H9 (cell line): ENCODE measurements around the gene ZNRF3. TPM values are rescaled to one million over a fixed set of nuclear protein-coding genes. Genes with fewer than 3 reads are reported as not detected.

Experiments
- DNase-seq: peaks from one replicate; pipeline ENCODE4 v3.0.0-alpha.2; 2017
- H2AFZ ChIP-seq: one replicate; pipeline ENCODE4 v1.6.1; 2013; ENCODE audit warnings: mild to moderate bottlenecking, low read length, control low read depth, moderate library complexity
- H2AK5ac ChIP-seq: 2 replicates; pipeline ENCODE4 v1.6.1; 2013; ENCODE audit warnings: low read length, control low read depth, mixed read lengths; ENCODE audit not compliant: insufficient read length
- H2BK120ac ChIP-seq: one replicate; pipeline ENCODE4 v1.6.1; 2013; ENCODE audit warnings: low read depth, mild to moderate bottlenecking, low read length, control low read depth, inconsistent platforms; ENCODE audit not compliant: poor library complexity, severe bottlenecking
- H2BK12ac ChIP-seq: 2 replicates; pipeline ENCODE4 v1.6.1; 2013; ENCODE audit warnings: low read length, control low read depth, mixed read lengths, low read depth; ENCODE audit not compliant: insufficient read length
- H2BK15ac ChIP-seq: 2 replicates; pipeline ENCODE4 v1.6.1; 2013; ENCODE audit warnings: low read depth, low read length, control low read depth
- H2BK20ac ChIP-seq: one replicate; pipeline ENCODE4 v1.6.1; 2013; ENCODE audit warnings: low read depth, mild to moderate bottlenecking, low read length, control low read depth, inconsistent platforms; ENCODE audit not compliant: poor library complexity, severe bottlenecking
- H2BK5ac ChIP-seq: 2 replicates; pipeline ENCODE4 v1.6.1; 2013; ENCODE audit warnings: low read length, control low read depth, mixed read lengths; ENCODE audit not compliant: insufficient read length
- H3K14ac ChIP-seq: 2 replicates; pipeline ENCODE4 v1.6.1; 2013; ENCODE audit warnings: low read length, control low read depth; ENCODE audit not compliant: insufficient read depth
- H3K18ac ChIP-seq: 2 replicates; pipeline ENCODE4 v1.6.1; 2013; ENCODE audit warnings: low read depth, mild to moderate bottlenecking, mixed read lengths, low read length, control low read depth; ENCODE audit not compliant: insufficient read length
- H3K23ac ChIP-seq: 2 replicates; pipeline ENCODE4 v1.6.1; 2013; ENCODE audit warnings: low read length, control low read depth, mixed read lengths, low read depth; ENCODE audit not compliant: insufficient read length
- H3K23me2 ChIP-seq: 2 replicates; pipeline ENCODE4 v1.6.1; 2013; ENCODE audit warnings: low read depth, mild to moderate bottlenecking, mixed read lengths, low read length, control low read depth; ENCODE audit not compliant: insufficient read length, poor library complexity, severe bottlenecking
- H3K27ac ChIP-seq: 2 replicates; pipeline ENCODE4 v1.5.1; 2013; ENCODE audit warnings: low read length, control low read depth, mixed read lengths, low read depth; ENCODE audit not compliant: insufficient read length
- H3K27me3 ChIP-seq: 2 replicates; pipeline ENCODE4 v1.6.1; 2013; ENCODE audit warnings: low read length, control low read depth, inconsistent platforms; ENCODE audit not compliant: insufficient read depth
- H3K4ac ChIP-seq: 2 replicates; pipeline ENCODE4 v1.6.1; 2013; ENCODE audit warnings: low read depth, mild to moderate bottlenecking, control low read depth, inconsistent platforms, low read length, moderate library complexity
- H3K4me1 ChIP-seq: 2 replicates; pipeline ENCODE4 v1.6.1; 2013; ENCODE audit warnings: low read length, control low read depth, inconsistent platforms; ENCODE audit not compliant: insufficient read depth
- H3K4me2 ChIP-seq: 2 replicates; pipeline ENCODE4 v1.6.1; 2013; ENCODE audit warnings: low read length, control low read depth, mixed read lengths; ENCODE audit not compliant: insufficient read length, insufficient read depth
- H3K56ac ChIP-seq: 2 replicates; pipeline ENCODE4 v1.6.1; 2013; ENCODE audit warnings: low read depth, mild to moderate bottlenecking, mixed read lengths, low read length, control low read depth; ENCODE audit not compliant: insufficient read length
- H3K79me1 ChIP-seq: 2 replicates; pipeline ENCODE4 v1.6.1; 2013; ENCODE audit warnings: low read depth, mild to moderate bottlenecking, moderate library complexity, low read length, control low read depth, inconsistent platforms; ENCODE audit not compliant: insufficient read depth, poor library complexity, severe bottlenecking
- H3K79me2 ChIP-seq: 2 replicates; pipeline ENCODE4 v1.6.1; 2013; ENCODE audit warnings: low read length, control low read depth, inconsistent platforms; ENCODE audit not compliant: insufficient read depth
- H3K9ac ChIP-seq: 2 replicates; pipeline ENCODE4 v1.6.1; 2013; ENCODE audit warnings: low read length, control low read depth, mixed read lengths; ENCODE audit not compliant: insufficient read length; ENCODE audit errors: extremely low read depth
- H3K9me3 ChIP-seq: one replicate; pipeline ENCODE4 v1.6.1; 2013; ENCODE audit warnings: low read depth, low read length, inconsistent platforms; ENCODE audit not compliant: control insufficient read depth
- H3T11ph ChIP-seq: one replicate; pipeline ENCODE4 v1.6.1; 2013; ENCODE audit warnings: mild to moderate bottlenecking, low read length, control low read depth, inconsistent platforms
- H4K20me1 ChIP-seq: one replicate; pipeline ENCODE4 v1.6.1; 2013; ENCODE audit not compliant: control insufficient read depth, insufficient read length, insufficient read depth
- H4K5ac ChIP-seq: 2 replicates; pipeline ENCODE4 v1.6.1; 2013; ENCODE audit warnings: low read depth, mild to moderate bottlenecking, mixed read lengths, low read length, control low read depth; ENCODE audit not compliant: insufficient read length
- H4K8ac ChIP-seq: replicated peaks from 2 replicates; pipeline ENCODE4 v1.6.1; 2013; ENCODE audit warnings: low read length, control low read depth, mixed read lengths, low read depth; ENCODE audit not compliant: insufficient read length
- H4K91ac ChIP-seq: 2 replicates; pipeline ENCODE4 v1.6.1; 2013; ENCODE audit warnings: low read depth, mild to moderate bottlenecking, moderate library complexity, mixed read lengths, low read length, control low read depth; ENCODE audit not compliant: insufficient read length
- H3K27ac Mint-ChIP-seq, 3 experiments: 2 replicates in 2 of 3; 3 replicates in 1 of 3; pipeline ENCODE4 v1.8.0; 2020 to 2021; ENCODE audit warnings: mixed read lengths in 3 of 3, mild to moderate bottlenecking in 1 of 3, moderate library complexity in 1 of 3
- H3K27me3 Mint-ChIP-seq: 2 replicates; pipeline ENCODE4 v1.8.0; 2021; ENCODE audit warnings: low read depth, mild to moderate bottlenecking, moderate library complexity, mixed read lengths
- H3K36me3 Mint-ChIP-seq, 3 experiments: 2 replicates in 2 of 3; 3 replicates in 1 of 3; pipeline ENCODE4 v1.8.0; 2020 to 2021; ENCODE audit warnings: low read depth in 3 of 3, mixed read lengths in 3 of 3; ENCODE audit not compliant: insufficient read depth in 1 of 3
- H3K4me1 Mint-ChIP-seq, 2 experiments: 2 replicates each; pipeline ENCODE4 v1.8.0; 2020; ENCODE audit warnings: mixed read lengths in 2 of 2
- H3K4me3 Mint-ChIP-seq, 2 experiments: 2 replicates in 1 of 2; 3 replicates in 1 of 2; pipeline ENCODE4 v1.8.0; 2020 to 2021; ENCODE audit warnings: mild to moderate bottlenecking in 2 of 2, mixed read lengths in 2 of 2, moderate library complexity in 1 of 2
- H3K9me3 Mint-ChIP-seq, 2 experiments: 2 replicates in 1 of 2; 3 replicates in 1 of 2; pipeline ENCODE4 v1.8.0; 2020; ENCODE audit warnings: mild to moderate bottlenecking in 2 of 2, mixed read lengths in 2 of 2, moderate library complexity in 1 of 2
- WGBS: extraction: QIAGEN DNeasy Blood & Tissue Kit; methylation state at CpG from one replicate; pipeline ENCODE4 v1.1.7; 2013; ENCODE audit warnings: missing lambda C conversion rate, low lambda C conversion rate, mixed read lengths; ENCODE audit not compliant: insufficient read length; ENCODE audit errors: extremely low coverage; 5-methylcytosine and 5-hydroxymethylcytosine counted together
- total RNA-seq: library from RNA; stranded (reverse); gene quantifications from 2 replicates; pipeline ENCODE4 v1.2.1, GENCODE V29; 2021
- TF ChIP-seq, protein P1 (sequence below): fragments of 200-600 bp; sonication (generic); conservative IDR thresholded peaks from 3 replicates; pipeline ENCODE4 v1.8.0; 2021; ENCODE audit warnings: antibody characterized with exemption, mild to moderate bottlenecking

Gene ZNRF3
- total RNA-seq, 1 experiment from 2014 or later: 20.6 TPM

DNA sequence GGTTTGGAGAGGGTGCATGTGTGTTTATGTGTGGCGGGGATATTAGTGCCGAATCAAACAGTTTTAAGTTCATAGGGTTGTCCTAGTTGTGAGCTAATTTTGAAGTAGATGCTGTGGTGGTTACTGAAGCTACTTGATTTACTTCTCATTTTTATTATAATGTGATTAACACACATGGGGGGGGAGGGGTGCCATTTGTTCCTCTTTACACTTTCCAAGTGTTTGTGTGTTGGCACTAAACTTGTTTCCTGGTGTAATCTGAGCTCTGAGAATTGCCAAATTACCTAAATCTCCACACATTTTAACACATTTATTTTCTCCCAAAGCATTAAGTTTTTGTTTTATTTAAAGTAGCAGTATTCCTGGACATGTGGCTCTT is 60.1 kb downstream of the ZNRF3 start:
- H3K27me3 ChIP-seq: no peaks in the 10 kb centered on the region
- peaks cover 15% of the 10 kb centered on the region; the same call in 1 of the 2 replicates for H3K79me2 ChIP-seq
- H2BK5ac ChIP-seq: no peak overlapping the region
- H3K18ac ChIP-seq: no peak overlapping the region
- peaks cover 12% of the 10 kb centered on the region for H3K4me1 ChIP-seq
- peaks cover 15 to 25% (median 18%) of the 10 kb centered on the region in 3 experiments for H3K36me3 Mint-ChIP-seq
- H3K79me1 ChIP-seq: peaks cover 10% of the 10 kb centered on the region
- H3K56ac ChIP-seq: no peak overlapping the region
- no peaks in the 10 kb centered on the region for H3K9me3 ChIP-seq
- H4K91ac ChIP-seq: no peak overlapping the region
- peaks cover 14 to 15% of the 10 kb centered on the region in 2 experiments for H3K9me3 Mint-ChIP-seq
- no peak overlapping the region for H2AFZ ChIP-seq
- no peak overlapping the region for H2BK120ac ChIP-seq
- H3T11ph ChIP-seq: no peak overlapping the region
- no peak overlapping the region for H3K23ac ChIP-seq
- peak overlapping the region in 1 of 2 experiments; percentile 57; a peak in 1 of 5 replicates for H3K4me3 Mint-ChIP-seq
- no peak overlapping the region for H3K4me2 ChIP-seq
- H2BK12ac ChIP-seq: no peak overlapping the region
- H3K4ac ChIP-seq: no peak overlapping the region
- no peak overlapping the region for H3K27ac ChIP-seq
- peak overlapping the region; percentile 70 to 92 (median 83); a peak in 5 of 7 replicates for H3K27ac Mint-ChIP-seq
- TF ChIP-seq, protein P1, sequence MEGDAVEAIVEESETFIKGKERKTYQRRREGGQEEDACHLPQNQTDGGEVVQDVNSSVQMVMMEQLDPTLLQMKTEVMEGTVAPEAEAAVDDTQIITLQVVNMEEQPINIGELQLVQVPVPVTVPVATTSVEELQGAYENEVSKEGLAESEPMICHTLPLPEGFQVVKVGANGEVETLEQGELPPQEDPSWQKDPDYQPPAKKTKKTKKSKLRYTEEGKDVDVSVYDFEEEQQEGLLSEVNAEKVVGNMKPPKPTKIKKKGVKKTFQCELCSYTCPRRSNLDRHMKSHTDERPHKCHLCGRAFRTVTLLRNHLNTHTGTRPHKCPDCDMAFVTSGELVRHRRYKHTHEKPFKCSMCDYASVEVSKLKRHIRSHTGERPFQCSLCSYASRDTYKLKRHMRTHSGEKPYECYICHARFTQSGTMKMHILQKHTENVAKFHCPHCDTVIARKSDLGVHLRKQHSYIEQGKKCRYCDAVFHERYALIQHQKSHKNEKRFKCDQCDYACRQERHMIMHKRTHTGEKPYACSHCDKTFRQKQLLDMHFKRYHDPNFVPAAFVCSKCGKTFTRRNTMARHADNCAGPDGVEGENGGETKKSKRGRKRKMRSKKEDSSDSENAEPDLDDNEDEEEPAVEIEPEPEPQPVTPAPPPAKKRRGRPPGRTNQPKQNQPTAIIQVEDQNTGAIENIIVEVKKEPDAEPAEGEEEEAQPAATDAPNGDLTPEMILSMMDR: no peak
- H3K4me1 Mint-ChIP-seq: peaks cover 47 to 54% of the 10 kb centered on the region in 2 experiments
- no peak for DNase-seq
- H3K27me3 Mint-ChIP-seq: no peaks in the 10 kb centered on the region
- H4K8ac ChIP-seq: no peak overlapping the region
- WGBS: no CpG with 5 or more reads among the region's 2 CpGs
- H4K5ac ChIP-seq: no peak overlapping the region
- H3K9ac ChIP-seq: no peak overlapping the region
- no peaks in the 10 kb centered on the region for H3K23me2 ChIP-seq
- H2AK5ac ChIP-seq: no peak overlapping the region
- no peak overlapping the region for H3K14ac ChIP-seq
- no peaks in the 10 kb centered on the region for H4K20me1 ChIP-seq
- no peak overlapping the region for H2BK15ac ChIP-seq
- H2BK20ac ChIP-seq: no peak overlapping the region
